SKM-1 (cell line): Measurements from ENCODE around the gene SRP68.
A peak's percentile ranks its signal among the peaks of the same experiment; 100 is the strongest.

Source experiments
- DNase-seq: peaks from one replicate; lab custom pipeline; 2025; ENCODE audit not compliant: unreplicated experiment; lab: John Stamatoyannopoulos, UW

SRP68 gene

DNA sequence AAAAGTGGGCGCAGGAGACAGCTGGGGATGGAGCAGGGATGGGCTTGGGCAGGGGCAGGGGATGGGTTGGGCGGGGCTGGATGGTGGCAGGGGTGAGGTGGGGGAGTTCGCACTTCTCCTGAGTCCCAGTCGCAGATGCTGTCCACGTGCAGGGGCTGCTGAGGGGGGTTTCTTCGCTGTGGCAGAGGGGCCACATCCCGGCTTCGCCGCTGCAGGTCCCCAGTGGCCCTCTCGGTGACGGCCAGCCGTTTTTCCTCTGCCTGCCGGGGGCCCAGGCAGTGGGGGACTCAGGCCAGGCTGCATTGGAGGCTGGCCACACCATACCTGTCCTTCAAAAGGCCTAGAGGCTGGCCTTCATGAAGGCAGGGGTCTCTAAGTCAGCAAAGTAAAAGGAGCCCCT is 53.5 kb downstream of the SRP68 start:
- no peak for DNase-seq

DNA sequence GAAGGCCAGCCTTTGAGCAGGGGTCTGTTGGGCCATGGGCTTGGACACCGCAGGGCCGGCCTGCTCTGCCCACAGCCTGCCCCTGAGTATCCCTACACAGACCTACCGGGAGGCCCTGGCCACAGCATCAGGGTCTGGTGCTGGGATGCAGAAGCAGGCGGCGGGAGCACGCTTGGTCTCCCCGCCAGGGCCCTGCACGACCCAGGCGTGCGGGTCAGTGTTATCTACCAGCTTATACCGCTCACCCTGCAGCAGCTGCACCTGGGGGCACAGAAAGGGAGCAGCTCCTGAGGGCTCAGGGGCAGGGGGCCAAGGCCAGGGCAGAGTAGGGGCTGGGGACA is 54.0 kb downstream of the SRP68 start:
- DNase-seq = no peak

DNA sequence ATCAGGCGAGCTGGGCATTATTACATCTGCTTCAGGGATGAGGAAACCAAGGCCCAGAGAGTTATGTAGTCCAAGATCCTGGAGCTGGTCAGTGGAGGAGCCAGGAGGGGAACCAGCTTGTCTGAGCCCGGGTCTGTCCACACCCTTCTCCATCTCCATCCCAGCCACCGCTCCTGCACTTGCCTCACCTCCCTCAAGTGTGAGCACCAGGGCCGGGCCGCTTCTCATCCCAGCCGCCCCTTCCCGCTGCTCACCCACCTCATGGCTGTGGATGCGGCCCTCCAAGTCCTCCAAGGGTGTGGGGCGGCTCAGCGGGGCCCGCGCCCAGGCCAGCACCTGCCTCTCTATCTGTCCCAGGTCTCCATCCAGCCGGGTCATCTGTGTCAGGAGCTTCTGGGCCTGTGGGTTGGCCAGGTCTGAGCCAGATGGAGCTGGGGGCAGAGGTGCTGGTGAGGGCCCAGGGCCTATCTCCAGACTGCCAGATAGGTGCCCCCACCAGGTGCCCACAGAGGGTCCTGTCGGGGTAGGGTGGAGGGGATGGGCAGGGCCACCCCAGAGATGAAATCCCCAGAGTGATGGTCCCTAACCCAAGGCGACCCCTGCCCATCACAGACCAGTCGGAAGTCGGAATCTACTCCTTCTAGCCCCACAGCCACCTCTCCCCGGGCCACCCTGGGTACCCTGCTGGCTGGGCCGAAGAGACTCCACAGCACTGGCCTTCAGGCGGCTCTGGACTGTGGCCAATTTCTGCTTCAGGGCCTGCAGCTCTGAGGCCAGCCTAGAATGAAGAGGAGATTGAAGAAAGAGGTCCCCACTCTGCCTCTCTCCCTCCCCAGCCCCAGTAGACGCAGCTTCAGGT is 54.6 kb downstream of the SRP68 start:
- DNase-seq = no peak

DNA sequence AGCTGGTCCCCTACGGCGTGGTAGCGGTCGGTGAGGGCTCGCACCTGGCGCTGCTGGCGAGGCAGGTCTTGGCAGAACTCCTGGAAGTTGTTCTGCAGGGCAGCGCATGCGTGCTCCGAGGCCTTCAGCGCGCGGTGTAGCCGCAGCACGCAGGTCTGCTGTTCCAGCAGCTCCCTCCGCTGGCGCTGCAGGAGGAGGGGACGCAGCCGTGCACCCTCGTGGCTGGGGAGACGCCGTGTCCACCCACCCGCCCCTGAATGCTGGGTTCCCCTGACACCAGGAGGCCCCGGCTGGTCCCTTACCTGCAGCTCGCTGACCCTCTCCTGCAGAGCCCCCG is 57.4 kb downstream of the SRP68 start:
- no peak for DNase-seq

DNA sequence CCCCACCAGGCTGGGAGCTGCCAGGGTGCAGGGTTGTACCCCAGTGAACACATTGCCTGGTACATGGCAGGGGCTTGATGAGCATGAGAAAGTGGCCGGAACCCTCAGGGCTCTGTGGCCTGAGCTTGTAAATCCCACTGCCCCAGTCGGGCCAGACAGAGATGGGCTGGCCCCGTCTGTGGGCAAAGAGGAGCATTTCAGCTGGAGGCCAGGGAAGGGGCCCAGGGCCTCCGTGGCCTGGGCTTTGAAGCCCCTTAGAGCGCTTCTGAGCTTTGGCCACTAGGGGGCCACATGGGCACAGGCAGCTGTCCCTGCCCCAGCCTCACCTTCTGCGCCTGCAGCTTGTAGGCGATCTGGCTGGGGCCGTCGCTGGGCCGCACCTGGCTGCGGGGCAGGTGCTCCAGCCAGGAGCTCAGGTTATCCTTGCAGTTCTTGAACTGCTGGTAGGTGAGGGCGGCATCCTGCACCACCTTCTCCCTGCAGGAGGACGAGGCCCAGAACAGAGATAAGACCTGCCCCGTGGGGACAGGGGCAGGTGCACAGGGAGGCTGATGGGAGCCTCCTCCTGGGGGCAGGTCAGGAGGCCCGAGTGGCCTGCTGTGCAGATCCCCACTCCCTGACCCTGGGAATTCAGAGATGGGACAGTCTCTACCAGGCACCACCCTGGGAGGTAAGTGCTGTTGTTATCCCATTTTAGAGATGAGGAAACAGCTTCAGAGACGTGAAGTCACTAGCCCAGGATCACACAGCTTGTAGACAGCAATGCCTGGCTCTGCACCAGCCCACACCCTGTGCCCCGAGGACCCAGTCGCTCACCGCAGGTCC is 58.0 kb downstream of the SRP68 start:
- DNase-seq = peak; percentile 10

DNA sequence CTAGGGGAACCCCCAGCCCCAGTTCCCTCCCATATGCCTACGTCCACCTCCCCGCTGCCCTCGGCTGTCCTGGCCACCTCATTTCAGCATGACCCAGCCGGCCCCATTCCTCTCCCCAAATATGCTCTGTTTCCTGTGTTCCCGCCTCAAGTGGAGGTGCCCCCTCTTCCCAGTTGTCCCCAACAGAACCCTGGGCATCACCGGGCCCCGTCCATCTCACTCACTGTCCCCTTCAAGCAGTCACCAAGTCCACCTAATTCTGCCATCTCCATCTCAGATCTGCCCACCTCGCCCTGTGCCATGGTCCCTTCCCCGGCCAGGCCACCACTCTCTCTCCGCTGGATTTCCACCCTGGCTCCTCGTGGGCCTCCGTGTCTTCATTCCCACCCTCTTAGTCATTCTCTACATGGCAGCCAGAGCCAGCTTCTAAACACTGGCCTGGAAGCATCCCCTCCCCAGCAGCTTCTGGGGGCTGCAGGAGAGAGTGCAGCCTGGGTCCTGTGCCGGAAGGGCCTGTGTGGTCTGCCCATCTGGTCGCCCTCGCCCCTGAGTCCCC is 58.9 kb downstream of the SRP68 start:
- DNase-seq = no peak

DNA sequence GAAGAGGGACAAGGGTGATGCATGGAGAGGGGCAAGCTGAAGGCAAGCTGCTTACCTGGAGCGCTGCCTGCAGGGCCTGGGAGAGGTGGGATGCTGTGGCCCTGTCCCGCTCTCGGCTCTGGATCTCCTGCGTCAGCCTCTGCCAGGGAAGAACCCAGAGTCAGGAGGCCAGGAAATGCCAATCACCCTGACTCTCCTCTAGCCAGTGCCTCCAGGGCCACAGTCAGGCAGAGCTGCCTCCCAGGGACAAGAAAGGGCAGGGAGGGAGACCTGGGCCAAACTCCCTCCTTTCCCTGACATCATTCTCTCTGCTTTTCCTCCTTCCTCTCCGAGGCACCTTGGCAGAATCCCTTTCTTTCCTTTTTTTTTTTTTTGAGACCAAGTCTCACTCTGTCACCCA is 60.4 kb downstream of the SRP68 start:
- DNase-seq = no peak

DNA sequence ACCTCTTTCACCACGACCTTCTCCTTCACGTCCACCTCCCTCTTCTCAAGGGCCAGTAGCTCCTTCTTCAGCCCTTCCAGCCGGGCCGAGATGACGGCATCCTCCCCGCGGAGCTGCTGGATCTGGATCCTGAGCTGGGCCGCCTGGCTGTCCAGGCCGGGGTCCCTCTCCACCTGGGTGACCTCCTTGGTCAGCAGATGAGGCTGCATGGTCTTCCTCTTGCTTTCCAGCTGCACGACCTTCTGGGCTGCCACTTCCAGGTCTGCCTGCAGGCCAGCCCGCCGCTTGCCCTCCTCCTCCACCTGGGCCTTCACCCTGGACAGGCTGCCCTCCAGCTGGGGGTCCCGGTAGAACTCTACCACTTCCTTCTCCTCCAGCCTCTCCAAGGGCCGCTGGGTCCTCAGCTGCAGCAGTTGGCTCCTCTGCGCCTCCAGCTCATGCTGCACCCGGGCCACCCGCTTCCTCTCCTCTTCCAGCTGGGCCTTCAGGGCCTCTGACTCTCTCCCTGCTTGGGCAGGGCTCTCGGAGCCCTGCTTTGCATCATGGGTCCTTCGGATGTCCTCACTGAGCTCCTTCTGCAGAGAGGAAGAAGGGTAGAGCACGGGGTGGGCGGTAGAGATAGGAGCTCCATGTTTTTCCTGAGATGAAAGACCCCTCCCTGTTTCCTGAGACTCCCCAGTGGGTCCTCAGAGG is 62.2 kb downstream of the SRP68 start:
- no peak for DNase-seq

DNA sequence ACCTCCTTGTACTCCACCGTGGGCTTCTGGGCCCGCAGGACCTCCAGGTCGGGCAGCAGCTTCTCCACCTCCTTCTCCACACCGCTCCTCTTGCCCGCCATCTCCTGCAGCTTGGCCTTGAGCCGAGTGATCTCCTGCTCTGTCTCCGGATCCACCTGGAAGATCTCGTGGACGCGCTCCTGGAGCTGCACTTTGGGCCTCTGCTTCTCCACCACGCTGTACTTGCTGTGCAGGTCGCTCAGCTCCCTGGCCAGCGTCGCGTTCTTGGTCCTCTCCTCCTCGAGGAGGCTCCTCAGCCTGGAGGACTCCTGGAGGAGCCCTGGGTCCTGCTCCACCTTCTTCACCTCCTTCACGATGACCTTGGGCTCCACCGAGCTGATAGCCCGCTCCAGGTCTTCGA is 62.9 kb downstream of the SRP68 start:
- DNase-seq = no peak

DNA sequence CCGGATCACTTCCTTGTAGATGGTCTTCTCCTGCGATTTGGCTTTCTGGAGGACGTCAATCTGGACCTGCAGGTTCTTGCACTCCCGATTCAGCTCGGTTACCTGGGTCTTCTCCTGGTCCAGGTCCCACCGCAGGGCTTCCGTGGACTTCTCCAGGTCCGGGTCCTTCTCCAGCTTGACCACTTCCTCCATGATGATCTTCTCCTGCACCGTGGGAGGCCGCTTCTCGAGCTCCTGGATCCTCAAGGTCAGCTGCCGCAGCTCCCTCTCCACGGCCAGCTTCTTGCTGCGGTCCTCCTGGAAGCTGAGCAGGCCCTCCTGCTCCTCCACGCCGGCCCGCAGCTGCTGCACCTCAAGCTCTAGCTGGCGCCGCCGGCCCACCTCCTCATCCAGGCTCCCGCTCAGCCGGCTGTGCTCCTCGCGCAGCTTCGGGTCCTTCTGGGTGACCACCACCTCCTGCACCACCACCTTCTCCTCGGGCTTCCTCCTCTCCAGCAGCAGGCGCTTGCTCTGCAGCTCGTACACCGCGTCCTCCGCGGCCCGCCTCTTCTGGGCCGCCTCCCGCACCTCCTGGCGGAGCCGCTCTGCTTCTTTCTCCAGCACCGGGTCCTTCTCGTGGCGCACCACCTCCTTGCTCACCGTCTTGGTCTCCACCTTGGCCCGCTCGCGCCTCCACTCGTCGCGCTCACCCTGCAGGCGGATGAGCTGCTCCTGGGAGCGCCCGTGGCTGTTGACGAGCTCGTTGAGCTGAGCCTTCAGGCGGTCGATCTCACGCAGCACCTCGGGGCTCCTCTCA is 63.5 kb downstream of the SRP68 start:
- DNase-seq = no peak

DNA sequence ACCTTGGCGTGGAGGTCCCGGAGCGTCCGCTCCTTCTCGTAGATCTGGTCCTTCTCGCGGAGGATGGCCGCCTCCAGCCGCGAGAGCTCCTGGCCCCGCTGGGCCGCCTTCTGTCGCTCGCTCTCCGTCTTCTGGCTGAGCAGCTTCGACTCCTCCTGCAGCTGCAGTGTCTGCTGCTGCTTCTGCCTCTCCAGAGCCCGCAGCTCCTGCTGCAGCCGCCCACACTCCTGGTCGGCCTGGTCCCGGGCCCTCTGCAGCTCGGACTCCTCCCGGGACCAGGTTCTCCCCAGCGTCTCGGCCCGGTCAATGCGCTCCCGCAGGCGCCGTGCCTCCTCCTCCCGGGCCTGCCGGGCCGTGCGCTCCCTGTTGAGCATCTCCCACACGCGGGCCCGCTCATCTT is 64.1 kb downstream of the SRP68 start:
- no peak for DNase-seq

DNA sequence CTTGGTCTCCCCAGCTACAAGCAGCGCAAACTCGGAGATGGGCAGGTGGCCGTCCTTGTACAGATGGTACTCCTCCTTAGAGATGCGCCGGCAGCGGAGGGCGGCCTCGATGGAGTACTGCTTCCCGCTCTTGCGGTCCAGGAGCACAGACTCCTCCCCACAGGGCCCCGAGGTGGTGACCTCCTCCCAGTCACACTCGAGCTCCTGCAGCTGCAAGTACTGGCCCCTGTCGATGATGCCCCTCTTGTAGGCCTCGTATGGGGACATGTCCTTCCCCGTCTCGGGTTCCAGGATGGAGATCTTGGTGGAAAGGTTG is 64.5 kb downstream of the SRP68 start:
- DNase-seq = no peak

DNA sequence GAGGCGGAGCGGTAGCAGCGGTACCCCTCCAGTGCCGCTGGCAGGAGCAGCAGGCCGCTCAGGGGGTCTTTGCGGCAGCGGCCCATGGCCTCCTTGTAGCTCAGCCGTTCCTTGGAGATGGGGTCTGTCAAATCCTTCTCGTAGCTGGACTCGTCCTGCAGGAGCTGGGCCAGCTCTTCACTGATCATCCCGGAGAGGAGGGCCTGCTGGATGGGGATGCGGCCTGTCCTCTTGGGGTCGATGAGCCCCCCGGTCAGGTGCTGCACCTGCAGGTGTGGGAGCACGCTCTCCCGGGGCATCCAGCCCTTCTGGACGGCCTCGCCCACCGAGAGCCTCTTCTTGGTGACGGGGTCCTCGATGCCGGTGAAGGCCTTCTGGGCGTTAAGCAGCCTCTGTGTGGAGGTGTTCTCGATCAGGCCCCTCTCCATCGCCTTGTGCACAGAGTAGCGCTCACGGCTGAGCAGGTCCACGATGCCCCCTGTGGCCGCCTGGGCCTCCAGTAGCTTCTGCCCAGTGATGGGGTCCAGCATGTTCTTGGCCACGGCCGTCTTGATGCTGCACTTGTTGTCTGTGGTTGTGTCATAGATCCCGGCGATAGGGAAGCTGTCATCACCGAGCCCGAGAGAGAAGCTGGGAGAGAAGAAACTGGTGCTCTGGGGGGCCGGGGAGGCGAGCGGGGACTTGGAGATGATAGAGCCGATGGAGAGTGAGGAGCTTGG is 65.0 kb downstream of the SRP68 start:
- no peak for DNase-seq

DNA sequence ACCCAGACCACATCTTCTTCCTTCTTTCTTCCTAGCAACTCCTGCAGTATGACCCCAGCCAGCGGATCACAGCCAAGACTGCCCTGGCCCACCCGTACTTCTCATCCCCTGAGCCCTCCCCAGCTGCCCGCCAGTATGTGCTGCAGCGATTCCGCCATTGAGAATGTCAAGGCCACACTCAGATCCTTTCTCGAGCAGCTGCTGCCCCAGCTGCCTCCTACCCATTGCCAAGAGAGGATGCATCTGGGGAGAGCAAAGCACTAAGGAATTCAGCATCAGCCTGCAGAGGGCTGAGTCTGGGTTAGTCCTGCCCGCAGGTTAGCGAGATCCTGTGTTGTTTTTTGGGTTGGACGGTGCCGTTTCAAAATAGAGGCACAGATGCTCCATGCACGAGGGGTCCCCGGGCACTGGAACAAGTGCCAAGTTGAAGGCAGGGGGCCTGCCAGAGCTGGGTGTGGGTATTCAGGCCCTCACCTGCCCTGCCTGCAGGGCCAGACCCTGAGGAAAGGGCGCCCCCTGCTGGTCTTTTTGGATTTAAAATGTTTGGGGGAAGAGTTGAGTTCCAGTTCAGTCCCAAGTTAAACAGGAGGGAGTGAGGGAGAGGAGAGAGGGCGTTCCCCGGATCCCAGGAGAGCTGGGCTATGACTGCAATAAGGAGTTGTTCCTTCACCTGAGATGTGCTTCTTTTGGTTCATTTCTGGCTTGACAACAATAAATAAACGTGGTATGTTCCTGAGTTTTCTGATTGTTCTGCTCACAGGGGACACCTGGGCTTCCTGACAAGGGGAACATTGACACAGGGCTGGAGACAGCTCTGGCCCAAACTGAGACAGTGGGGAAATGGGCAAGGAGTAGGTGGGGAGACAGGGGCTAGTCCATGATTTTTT is 66.8 kb downstream of the SRP68 start:
- peak; percentile 54 for DNase-seq

DNA sequence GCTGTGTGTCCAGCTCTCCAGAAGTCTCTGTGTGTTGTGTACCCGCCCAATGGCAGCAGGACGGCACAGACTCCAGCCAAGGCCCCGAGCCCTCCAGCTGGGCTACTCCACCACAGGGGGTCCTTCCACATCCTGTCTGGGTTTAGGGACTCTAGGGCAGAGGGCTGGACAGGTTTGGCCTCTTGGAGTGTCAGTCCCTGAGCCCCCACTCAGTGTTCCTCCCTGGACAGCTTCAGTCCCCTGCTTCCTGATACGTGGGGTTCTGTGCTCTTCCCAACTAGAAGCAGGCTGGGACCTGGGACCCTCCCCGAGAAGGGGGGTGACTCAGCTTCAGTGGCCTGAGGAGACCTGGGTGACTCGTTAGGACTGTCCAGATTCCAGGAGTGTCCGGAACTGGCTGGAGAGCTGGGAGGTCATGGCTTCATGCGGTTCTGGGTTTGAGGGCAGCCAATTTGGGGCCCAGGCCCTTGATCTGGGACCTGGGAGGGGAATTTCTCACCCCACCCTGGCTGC is 67.5 kb downstream of the SRP68 start:
- no peak for DNase-seq

DNA sequence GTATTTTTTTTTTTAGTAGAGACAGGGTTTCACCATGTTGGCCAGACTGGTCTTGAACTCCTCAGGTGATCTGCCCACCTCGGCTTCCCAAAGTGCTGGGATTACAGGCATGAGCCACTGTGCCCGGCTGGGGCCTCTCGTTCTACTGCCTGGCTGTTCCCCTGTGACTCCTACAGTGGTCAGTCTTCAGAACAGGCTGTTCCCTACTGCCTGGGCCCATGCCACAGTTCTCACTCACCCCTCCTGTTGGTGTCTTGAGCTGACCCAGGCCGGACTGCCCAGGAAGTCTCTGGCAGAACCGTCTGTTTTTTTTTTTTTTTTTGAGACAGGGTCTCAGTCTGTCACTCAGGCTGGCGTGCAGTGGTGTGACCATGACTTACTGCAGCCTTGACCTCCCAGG is 68.4 kb downstream of the SRP68 start:
- DNase-seq = no peak

DNA sequence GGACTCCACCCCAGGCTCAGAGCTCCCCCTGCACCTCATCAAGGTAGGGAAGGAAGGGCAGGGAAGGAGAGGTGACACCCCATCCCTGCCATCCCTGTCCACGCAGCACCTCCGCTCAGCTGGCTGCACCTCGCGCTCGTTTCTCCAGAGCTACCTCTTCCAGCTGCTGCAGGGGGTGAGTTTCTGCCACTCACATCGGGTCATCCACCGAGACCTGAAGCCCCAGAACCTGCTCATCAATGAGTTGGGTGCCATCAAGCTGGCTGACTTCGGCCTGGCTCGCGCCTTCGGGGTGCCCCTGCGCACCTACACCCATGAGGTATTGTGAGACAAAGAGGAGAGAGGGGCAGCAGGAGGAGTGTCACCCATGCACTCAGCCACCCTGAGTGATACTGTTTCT is 70.2 kb downstream of the SRP68 start:
- no peak for DNase-seq

DNA sequence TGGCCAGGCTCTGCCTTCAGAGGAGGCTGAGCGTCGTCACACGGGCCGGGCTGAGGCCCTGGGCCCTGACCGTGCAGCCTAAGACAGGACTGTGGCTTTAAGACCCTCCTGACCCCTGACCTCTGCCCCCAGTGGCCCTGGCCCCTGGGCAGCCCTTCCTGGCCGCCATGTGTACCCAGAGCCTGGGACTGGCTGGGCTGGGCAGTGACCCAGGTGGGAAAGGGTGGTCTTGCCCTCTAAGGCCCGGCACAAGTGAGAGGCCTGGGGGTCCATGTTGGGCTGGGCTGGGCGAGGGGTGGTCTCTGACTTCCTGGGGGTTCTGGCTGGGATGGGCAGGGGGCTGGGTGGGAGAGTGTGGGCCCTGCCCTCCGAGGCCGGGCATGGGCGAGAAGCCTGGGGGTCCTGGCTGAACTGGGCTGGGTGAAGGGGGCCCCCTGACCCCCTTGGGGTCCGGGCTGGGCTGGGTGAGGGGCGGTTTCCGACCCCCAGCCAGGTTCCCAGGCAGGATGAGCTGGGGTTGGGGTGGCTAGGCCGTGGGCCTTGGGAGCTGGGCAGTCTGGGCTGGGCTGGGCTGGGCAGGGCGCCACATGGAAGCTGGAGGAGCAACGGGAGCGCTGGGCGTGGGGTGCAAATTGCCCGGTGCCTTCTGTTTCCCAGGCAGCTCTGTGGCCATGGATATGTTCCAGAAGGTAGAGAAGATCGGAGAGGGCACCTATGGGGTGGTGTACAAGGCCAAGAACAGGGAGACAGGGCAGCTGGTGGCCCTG is 71.4 kb downstream of the SRP68 start, which contains the start of gene CDK3:
TSS of gene CDK3 (plus strand) at position 101 of the 767 bp plus-strand sequence. CDS start at position 672, 571 bp downstream.
- DNase-seq = no peak
